GM12892 (cell line): ENCODE results near the gene MYO1H.

Source experiments
- DNase-seq: peaks from one replicate; pipeline ENCODE4 v3.0.0; 2011; ENCODE audit not compliant: insufficient read length
- FAIRE-seq: peaks from 2 replicates; lab custom pipeline; 2011; peaks lifted over from hg19 to GRCh38; lab: Jason Lieb, UNC
- POLR2A ChIP-seq: IDR thresholded peaks from 2 replicates; pipeline ENCODE4 v1.6.1; 2011; ENCODE audit warnings: low read depth, low read length, control low read depth
- POLR2AphosphoS5 ChIP-seq: IDR thresholded peaks from 2 replicates; pipeline ENCODE4 v1.6.1; 2011; ENCODE audit warnings: low read depth, low read length, control low read depth
- TAF1 ChIP-seq: IDR thresholded peaks from 2 replicates; pipeline ENCODE4 v1.6.1; 2011; ENCODE audit warnings: low read depth, mild to moderate bottlenecking, control low read depth, low read length, borderline replicate concordance

MYO1H gene

GRCh38 chr12:109455706-109456105, 108.0 kb downstream of the MYO1H start:
- TF ChIP-seq POLR2A (no peak), TAF1 (no peak), POLR2AphosphoS5 (no peak)
- no peak for DNase-seq

GRCh38 chr12:109458086-109458485, 110.4 kb downstream of the MYO1H start:
- DNase-seq: no peak
- FAIRE-seq: no peak
- TF ChIP-seq TAF1: no peak

More at GRCh38 chr12:109455706-109456105, 108.0 kb downstream of the MYO1H start:
- FAIRE-seq: no peak

DNA sequence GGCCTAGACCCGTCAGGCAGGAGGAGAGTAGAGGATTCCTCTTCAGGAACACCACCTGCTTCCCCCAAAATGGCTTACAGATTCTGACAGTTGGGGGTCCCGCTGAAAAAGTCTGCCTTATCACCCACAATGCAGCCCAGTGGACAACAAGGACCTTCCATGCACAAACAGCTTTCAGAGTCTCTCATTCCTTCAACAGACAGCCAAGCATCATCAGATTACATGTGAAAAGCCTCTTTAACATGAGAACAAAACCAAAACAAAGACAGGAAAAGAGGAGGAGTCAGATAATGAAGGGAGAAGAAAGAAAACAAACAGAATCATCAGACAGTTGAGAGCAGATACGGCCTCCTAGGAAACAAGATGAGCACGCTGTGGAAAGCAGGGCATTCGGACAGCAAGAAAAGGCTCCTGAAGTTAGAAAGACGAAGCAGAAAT, 111.1 kb downstream of the MYO1H start:
- FAIRE-seq (no peak), DNase-seq (no peak)
- TF ChIP-seq POLR2A (no peak), TAF1 (no peak), POLR2AphosphoS5 (no peak)

GRCh38 chr12:109459247-109459646, 111.5 kb downstream of the MYO1H start:
- no peak for FAIRE-seq
- DNase-seq: no peak
- TF ChIP-seq POLR2AphosphoS5: no peak

DNA sequence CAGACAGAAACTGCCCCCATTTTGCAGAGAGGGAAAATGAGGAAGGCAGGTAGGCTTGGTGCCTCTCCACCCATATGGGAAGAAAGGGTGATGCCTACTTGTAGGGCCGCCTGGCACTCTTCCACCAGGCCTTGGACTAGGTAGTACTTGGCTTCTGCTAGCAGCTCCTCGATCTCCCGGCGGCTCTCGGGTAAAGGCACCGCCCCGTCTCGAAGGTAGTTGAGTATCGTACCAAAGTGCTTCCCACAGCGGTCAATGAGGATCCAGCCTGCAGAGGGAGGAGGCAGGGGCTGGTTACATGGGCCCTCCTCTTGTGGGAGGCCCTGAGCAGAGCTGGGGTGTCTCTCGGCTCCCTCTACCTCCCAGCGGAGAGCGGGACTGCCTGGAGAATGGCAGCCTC, 112.8 kb downstream of the MYO1H start:
- TF ChIP-seq POLR2A (no peak), TAF1 (no peak), POLR2AphosphoS5 (no peak)
- DNase-seq (no peak), FAIRE-seq (no peak)

GRCh38 chr12:109461049-109461845, 113.5 kb downstream of the MYO1H start:
- TF ChIP-seq POLR2AphosphoS5: no peak
- no peak for TF ChIP-seq POLR2A
- TF ChIP-seq TAF1: no peak
- no peak for FAIRE-seq
- DNase-seq: no peak

GRCh38 chr12:109461846-109462756, 114.4 kb downstream of the MYO1H start:
- DNase-seq (no peak), FAIRE-seq (no peak)
- TF ChIP-seq POLR2A (no peak), TAF1 (no peak), POLR2AphosphoS5 (no peak)

- DNase-seq (no peak), FAIRE-seq (no peak)
Observed at GRCh38 chr12:109462868-109463692, 115.4 kb downstream of the MYO1H start.

GRCh38 chr12:109463756-109464155, 116.1 kb downstream of the MYO1H start:
- TF ChIP-seq POLR2A (no peak), POLR2AphosphoS5 (no peak), TAF1 (no peak)
- no peak for FAIRE-seq

More at GRCh38 chr12:109462868-109463692, 115.4 kb downstream of the MYO1H start:
- TF ChIP-seq POLR2A: no peak
- TF ChIP-seq TAF1: no peak
- TF ChIP-seq POLR2AphosphoS5: no peak

DNA sequence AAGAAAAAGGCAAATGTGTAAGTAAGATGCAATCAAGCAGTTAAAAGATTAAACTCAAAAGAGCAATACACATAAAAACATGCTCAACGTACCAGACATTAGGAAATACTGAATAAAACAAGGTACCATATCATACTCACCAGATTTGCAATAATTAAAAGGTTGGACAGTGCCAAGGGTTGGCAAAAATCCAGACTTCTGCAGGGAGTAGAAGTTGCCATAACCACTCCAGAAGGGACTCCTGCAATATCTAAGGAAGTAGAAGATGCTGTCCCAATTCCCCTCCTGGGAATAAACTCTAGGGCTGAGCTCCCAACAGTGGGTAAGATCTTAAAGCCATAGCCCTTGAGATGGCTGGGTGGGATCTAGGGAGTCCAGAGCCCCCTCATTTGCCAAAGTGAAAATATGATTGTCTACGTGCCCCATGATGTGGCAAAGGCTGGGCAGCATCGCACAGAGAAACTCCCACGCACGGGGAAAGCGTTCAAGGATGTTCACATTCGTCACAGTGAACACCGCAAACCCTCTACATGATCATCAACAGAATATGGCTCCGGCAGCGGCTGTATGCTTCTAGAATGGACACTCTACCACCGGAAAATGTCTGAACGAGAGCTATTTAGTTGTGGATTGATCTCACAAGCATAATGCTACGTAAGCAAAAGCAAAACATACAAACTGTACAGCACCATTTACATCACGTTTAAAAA, 117.1 kb downstream of the MYO1H start:
- DNase-seq (no peak), FAIRE-seq (no peak)
- TF ChIP-seq POLR2AphosphoS5 (no peak), TAF1 (no peak), POLR2A (no peak)

More at GRCh38 chr12:109463756-109464155, 116.1 kb downstream of the MYO1H start:
- no peak for DNase-seq

DNA sequence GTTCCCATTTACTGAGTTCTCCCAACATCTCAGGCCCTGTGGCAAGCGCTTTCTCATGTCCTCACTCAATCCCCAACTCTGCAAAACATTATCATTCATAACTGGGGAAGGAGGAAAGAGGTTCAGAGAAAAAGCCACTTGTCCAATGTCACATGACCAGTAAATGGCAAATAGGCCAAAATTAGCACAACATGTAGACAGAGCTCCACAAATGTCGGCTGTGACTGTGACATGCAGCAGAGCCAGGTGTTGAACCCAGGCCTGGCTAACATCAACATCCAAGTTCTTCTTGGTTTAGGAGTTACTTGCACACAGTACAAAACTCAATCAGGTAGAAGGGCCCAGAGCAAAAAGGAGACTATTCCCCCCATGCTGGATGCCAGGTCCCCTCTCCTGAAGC, 118.6 kb downstream of the MYO1H start:
- FAIRE-seq (no peak), DNase-seq (no peak)
- TF ChIP-seq POLR2AphosphoS5: no peak
- no peak for TF ChIP-seq POLR2A
- TF ChIP-seq TAF1: no peak
